Urothelium cell line (cell line): ENCODE measurements around the gene JAK1.
A peak's percentile ranks its signal among the peaks of the same experiment; 100 is the strongest.
"Not testable (repeated sequence)": the region's sequence is repeated elsewhere in the genome, so short reads cannot be mapped to it uniquely, and the experiment has no call there.

Experiments
- DNase-seq: peaks from one replicate; pipeline ENCODE4 v3.0.0; 2011; ENCODE audit warnings: low spot score, mixed read lengths
- FAIRE-seq: peaks from 2 replicates; lab custom pipeline; 2011; peaks lifted over from hg19 to GRCh38; lab: Jason Lieb, UNC

Gene JAK1

GRCh38 chr1:64923294-64923718, 43.0 kb downstream of the JAK1 start:
- no peak for DNase-seq

GRCh38 chr1:64922336-64922735, 44.0 kb downstream of the JAK1 start:
- DNase-seq (no peak), FAIRE-seq (no peak)

More at GRCh38 chr1:64923294-64923718, 43.0 kb downstream of the JAK1 start:
- FAIRE-seq, result no peak

- FAIRE-seq (no peak), DNase-seq (no peak)
These were observed 44.6 kb downstream of the JAK1 start for GRCh38 chr1:64921771-64922170.

DNA sequence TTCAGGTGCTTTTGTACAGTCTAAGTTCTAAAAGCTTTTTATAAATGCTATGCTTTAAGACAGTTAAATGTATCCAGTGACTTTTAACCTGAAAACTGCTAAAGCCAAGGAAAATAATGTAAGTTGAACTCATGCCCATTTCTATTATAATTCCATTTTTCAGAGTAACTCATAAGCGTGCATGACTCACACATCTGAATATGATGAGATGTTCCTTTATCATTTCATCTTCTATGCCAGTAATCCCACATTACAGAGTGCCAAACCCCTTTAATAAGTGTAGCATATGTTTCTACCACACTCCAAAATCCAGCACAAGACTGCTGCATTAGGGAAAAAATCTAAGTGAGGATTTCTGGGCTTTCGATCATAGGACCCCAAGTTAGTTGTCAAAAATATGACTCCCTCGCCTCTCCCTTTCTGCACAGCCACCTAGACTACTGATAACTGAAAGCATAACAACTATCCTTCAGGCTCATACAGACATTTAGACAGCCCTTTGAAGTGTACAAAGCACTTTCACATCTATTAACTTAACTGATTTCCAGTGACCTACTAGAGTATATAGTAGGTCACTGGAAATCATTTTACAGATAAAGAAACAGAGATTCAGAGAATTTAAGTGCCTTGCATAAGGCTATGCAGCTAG, 45.3 kb downstream of the JAK1 start:
- no peak for DNase-seq
- no peak for FAIRE-seq

DNA sequence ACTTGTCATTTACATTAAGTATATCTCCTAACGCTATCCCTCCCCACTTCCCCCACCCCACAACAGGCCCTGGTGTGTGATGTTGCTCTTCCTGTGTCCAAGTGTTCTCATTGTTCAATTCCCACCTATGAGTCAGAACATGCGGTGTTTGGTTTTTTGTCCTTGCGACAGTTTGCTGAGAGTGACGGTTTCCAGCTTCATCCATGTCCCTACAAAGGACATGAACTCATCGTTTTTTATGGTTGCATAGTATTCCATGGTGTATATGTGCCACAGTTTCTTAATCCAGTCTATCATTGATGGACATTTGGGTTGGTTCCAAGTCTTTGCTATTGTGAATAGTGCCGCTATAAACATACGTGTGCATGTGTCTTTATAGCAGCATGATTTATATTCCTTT, 47.2 kb downstream of the JAK1 start:
- not testable (repeated sequence) for FAIRE-seq, DNase-seq

- FAIRE-seq (no peak), DNase-seq (no peak)
These were observed 48.4 kb downstream of the JAK1 start for GRCh38 chr1:64917907-64918306.

GRCh38 chr1:64917328-64917861, 49.0 kb downstream of the JAK1 start:
- DNase-seq (peak; percentile 62), FAIRE-seq (no peak)

DNA sequence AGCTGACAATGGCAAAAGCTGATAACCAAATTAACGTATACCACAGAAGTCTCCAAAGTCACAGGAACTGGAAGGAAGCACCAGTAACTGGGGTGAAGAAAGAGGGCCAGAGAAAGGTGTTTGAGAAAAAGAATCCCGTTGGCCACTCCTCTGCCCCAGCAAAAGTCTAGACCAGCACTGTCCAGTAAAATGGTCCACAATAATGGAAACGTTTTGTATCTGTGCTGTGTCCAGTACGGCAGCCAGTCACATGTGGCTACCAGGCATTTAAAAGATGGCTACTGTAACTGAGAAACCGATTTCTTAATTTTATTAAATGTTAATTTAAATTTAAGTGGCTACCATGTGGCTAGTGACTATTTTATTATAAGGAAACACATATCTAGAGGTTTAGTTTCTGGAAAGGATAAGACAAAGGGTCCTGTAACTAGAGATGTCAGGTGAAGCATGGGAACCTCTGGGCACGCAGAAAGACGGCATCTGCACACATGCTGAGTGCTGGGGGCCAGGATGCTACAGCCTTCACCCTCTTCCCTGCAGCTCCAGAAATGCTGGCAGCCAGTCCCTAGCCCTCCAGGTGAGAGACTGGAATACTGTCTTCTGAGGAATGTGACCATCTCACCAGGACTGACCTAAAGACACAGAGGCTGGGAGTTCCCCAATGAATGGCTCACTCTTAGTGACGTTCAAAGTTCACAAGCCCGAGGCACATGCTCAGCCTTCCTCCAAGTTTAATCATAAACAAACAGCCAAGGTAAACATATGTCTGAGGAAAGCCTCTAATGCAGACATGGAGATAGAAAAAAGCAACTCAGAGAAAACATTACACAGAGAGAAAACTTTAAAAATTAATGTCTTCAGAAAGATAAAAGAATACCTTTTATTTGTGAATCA, 50.7 kb downstream of the JAK1 start:
- no peak for FAIRE-seq
- DNase-seq, result no peak

DNA sequence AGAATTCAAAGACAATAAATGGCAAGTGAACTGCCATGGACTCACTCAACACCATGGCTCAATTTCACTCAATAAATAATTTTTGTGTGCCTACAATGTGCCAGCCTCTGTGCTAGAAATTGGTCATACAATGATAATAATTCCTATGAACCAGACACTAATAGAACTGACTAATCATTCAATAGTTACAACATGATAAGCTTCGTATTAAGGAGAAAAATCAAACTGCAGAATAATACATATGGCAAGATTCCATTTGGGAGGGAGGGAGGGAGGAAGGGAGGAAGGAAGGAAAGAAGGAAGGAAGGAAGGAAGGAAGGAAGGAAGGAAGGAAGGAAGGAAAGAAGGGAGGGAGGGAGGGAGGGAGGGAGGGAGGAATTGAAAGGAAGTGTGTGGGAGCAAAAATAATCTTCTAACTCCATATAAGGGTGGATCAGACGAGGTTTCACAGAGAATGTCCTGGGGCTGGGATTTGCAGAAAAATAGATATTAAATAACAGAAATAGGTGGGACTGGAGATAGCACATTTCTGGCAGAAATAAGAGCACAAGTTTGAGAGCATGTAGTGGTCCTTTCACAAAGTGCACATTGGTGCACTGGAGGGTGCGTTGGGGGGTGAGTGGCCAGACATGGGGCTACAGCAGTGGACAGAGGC, 52.9 kb downstream of the JAK1 start:
- FAIRE-seq, result no peak
- DNase-seq, result no peak

DNA sequence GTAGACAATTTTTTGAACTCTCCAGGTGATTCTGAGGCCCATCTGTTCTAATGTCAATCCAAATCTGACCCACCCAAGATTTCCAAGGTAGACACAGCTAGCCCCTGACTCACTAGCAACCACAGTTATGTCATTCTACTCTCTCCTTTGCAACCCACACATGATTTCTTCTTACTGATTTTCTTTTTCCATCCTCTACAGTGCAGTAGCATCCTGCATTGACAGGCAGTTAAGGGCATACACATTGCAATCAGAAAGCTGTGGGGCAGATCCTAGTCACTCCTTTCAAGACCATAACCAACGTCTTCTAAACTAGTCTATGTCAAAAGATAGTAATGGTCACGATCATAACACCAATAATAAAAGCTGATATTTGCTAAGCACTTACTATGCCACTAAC, 54.2 kb downstream of the JAK1 start:
- FAIRE-seq (no peak), DNase-seq (no peak)

DNA sequence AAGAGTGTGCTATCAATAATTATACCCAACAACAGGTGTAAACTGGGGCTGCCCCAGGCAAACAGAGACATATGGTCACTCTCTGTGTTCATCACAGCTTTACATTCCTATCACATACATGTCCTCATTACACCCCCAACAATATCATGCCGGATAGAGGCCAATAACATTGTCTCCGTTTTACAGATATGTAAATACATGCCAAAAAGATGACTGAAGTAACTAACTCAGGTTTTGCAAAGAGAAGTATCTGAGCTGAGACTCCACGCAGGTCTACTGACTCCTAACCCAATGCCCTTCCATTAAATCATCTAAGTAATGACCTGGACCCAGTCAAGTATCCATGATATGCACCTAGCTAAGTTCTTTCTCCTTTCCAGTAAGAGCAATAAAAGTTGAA, 55.0 kb downstream of the JAK1 start:
- FAIRE-seq (no peak), DNase-seq (no peak)

GRCh38 chr1:64909031-64909430, 57.3 kb downstream of the JAK1 start:
- no peak for FAIRE-seq
- no peak for DNase-seq

GRCh38 chr1:64908575-64908974, 57.8 kb downstream of the JAK1 start:
- no peak for FAIRE-seq
- no peak for DNase-seq

GRCh38 chr1:64906447-64906846, 59.9 kb downstream of the JAK1 start:
- FAIRE-seq (no peak), DNase-seq (no peak)

- DNase-seq (no peak), FAIRE-seq (no peak)
These were observed 62.8 kb downstream of the JAK1 start for GRCh38 chr1:64903593-64903992.

- DNase-seq, result no peak
- no peak for FAIRE-seq
These were observed 64.7 kb downstream of the JAK1 start for GRCh38 chr1:64901663-64902062.

DNA sequence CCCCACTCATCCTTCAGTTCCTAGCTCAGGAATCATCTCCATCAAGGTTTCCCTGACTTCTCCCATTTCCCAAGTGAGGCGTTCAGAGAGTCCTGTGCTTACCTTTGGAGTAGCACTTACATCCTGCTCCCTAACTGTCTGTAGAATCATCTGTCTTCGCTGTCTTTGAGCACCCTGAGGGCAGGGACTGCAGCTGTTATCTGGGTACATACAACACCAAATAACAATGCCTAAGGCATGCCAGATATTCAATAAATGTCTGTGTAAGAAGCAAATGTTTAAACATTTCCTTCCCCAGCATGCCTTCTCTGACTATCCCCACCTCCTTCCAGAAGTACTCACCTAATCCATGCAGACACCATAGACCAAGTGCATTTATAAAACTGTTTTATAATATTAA, 65.4 kb downstream of the JAK1 start:
- DNase-seq, result no peak
- no peak for FAIRE-seq

GRCh38 chr1:64898107-64898861, 68.1 kb downstream of the JAK1 start:
- DNase-seq (peak; percentile 86), FAIRE-seq (no peak)

- no peak for FAIRE-seq
- no peak for DNase-seq
These were observed 69.8 kb downstream of the JAK1 start for GRCh38 chr1:64896551-64896950.

GRCh38 chr1:64895500-64895899, 70.8 kb downstream of the JAK1 start:
- FAIRE-seq (no peak), DNase-seq (no peak)
